ENCODE measurements around the gene PNMA8A.
"Not testable (repeated sequence)": the region's sequence is repeated elsewhere in the genome, so short reads cannot be mapped to it uniquely, and the experiment has no call there.

Gene PNMA8A

DNA sequence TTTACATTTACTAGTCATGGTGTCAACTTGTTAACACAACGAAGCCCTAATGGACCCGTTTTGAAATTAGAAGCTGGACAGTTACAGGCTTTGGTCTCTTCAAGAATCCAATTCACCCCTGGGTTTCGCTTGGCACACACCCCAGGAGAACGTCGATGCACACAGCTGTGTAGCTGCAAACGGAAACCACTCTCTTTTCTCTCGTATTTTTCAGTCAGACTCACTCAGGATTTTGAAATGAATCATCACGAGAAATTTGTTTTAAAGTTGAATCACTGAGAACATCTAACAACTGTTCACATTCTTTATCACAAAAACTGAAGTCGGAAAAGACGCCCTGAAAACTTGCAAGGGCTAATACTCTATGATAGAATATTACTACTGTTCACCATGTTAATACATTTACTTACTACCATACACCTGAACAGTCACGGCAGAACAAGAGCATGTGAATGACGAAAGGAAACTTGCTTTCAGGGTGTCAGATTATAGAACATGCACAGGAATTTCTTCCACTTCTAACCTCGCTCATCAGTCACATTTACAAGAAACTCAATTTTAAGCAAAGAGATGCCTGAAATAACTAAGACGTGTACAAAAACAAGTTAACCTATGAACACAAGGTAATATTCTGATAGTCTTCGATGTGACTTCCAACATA, 4.7 kb downstream of the PNMA8A start:
- DNase-seq (ENCODE audit: low read depth in 2 of 2) = no peak

DNA sequence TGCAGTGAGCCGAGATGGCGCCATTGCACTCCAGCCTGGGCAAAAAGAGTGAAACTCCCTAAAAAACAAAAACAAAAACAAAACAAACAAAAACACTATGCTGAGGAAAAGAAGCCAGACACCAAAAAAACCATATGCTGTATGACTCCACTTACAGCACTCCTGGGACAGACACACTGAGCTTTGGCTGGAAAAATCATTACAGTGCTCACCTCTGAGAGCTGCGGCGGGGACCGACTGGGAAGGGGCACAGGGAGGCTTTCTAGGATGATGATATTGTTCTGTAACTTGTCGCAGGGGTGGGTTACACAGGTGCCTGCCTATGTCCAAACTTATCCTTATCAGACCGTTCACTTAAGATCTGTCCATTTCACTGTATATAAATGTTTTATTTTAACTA, 7.8 kb downstream of the PNMA8A start:
- no peak for DNase-seq (ENCODE audit: low read depth in 2 of 2)

DNA sequence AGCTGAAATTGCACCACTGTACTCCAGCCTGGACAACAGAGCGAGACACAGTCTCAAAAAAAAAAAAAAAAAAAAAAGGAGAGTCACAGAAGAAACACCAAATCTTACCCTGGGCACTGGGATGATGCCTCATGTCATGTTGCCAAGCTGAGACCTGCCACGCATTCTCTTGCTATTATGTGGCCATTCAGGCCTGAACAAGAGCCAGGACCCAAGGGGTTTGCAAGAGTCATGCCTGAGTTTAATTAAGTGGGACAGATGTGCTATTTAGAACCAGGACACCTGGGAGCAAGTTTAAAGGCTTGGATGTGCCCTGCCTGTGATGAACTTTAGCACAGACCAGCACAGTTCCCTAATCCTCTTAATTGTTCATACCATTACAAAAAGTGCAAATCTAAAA, 9.8 kb downstream of the PNMA8A start:
- DNase-seq (ENCODE audit: low read depth in 2 of 2) = no peak

DNA sequence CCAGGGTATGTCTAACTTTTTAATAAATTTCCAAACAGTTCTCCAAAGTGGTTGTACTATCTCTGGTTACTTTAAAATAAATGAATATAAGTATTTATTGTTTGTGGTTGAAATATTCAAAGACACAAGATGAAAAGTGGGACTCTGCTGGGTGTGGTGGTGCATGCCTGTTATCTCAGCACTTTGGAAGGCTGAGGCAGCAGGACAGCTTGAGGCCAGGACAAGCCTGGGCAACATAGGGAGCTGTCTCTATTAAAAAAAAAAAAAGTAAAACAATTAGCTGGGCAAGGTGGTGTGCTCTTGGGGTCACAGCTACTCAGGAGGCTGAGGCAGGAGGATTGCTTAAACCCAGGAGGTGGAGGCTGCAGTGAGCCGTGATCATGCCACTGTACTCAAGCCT, 10.4 kb downstream of the PNMA8A start:
- DNase-seq (ENCODE audit: low read depth in 2 of 2) = no peak

DNA sequence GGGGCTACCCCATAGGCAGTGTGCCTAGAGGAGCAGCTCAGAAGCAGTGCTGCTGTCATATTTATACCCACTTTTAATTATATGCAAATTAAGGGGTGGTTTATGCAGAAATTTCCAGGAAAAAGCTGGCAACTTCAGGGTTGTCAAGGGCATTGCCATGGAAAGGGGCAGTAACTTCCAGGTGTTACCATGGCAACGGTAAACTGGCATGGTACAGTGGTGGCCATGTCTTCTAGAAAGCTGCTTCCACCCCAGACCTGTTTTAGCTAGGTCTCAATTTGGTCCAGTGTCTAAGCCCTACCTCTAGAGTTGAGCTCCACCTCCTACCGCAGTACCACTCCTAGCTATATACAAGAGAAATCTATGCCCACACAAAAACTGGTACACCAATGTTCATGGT, 11.3 kb downstream of the PNMA8A start:
- DNase-seq (ENCODE audit: low read depth in 2 of 2) = no peak

DNA sequence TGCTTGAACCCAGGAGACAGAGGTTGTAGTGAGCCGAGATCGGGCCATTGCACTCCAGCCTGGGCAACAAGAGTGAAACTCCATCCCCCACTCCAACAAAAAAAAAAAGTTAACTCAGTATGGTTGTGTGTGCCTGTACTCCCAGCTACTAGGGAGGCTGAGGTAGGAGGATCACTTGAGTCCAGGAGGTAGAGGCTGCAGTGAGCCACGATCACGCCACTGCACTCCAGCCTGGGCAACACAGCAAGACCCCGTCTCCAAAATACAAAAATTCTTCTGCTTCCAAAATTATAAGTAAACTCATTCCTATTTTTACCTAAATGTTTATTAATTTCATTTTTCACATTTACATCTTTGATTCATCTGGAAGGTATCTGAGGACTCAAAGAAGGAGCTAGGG, 14.4 kb downstream of the PNMA8A start:
- DNase-seq (ENCODE audit: low read depth in 2 of 2) = no peak

DNA sequence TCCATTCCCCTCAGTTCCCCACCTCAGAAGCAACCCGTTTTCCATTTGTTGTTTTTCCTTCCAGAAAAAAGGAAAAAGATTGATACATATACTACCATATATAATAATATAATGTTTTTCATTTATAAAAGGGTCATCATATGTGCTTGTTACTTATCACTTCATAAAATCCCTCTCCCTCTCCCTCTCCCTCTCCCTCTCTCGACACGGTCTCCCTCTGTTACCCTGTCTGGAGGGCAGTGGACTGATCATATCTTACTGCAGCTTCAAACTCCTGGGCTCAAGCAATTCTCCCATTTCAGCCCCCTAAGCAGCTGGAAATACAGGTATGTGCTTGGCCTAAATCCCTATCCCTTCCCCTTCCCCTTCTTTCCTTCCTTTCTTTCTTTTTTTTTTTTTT, 17.1 kb downstream of the PNMA8A start:
- DNase-seq (ENCODE audit: low read depth in 2 of 2) = no peak

DNA sequence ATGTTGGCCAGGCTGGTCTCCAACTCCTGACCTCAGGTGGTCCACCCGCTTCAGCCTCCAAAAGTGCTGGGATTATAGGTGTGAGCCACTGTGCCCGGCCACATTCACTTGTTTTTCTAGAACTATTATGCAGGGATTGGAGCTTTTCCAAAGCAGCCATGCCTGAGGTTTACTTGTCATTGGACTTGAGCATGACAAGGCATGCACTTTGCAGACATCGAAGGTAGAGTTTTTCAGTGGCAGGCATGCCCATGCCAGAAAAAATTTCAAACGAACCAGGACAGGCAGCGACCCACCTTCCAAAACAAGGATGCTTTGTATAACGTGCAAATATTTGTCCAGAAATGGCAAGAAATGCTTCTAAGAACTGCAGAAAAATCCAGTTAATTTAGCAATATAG, 17.7 kb downstream of the PNMA8A start:
- DNase-seq (ENCODE audit: low read depth in 2 of 2) = no peak

DNA sequence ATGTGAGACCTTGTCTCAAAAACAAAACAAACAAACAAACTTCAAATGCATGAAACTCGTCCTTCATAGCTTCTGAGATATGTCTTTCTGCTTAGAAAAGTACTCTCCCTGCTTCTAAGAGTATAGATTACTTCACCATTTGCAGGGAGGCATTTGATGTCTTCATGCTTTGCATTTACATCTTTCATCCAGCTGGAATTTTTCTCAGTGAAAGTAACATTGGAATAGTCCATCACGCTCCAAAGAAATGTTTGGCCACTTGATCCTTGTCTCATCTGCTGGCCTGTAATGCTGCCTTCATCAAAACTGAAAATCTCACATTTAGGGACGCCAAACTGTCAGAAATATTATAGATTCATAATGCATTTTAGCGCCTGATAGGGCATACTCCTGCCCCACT, 19.2 kb downstream of the PNMA8A start:
- DNase-seq (ENCODE audit: low read depth in 2 of 2) = no peak

DNA sequence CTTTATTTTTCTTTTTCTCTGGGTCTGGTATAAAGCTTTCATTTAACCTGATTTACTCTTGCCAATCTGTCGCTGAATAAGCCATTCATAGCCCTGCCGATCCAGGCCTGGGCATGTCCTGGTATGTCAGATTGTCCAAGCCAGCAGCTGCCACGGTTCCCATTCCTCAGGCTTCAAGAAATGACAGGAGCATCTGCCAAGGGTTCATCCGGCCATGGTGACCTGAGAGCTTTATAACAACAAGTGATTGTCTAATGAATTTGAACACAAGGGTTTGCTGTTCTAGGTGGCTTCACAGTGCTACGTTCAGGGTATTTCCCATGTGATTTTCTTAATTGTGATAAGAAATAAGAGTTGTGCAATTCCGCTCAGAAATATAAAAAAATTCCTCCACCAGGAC, 20.0 kb downstream of the PNMA8A start:
- no peak for DNase-seq (ENCODE audit: low read depth in 2 of 2)

DNA sequence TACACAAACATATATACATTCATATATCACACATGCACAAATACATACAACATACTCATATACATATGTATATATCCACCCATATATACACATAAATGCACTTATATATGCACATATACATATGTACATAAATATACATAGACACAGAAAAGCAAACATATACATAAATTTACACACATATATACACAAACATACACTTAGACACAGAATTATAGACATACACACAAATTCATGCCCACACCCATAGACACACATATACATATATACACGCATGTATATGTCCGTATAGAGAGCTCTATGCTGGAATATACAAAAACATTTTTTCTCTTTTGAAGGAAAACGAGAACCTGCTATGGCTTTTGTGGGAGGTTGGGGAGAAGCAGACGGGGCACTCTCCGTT, 20.6 kb downstream of the PNMA8A start:
- DNase-seq (ENCODE audit: low read depth in 2 of 2) = no peak

DNA sequence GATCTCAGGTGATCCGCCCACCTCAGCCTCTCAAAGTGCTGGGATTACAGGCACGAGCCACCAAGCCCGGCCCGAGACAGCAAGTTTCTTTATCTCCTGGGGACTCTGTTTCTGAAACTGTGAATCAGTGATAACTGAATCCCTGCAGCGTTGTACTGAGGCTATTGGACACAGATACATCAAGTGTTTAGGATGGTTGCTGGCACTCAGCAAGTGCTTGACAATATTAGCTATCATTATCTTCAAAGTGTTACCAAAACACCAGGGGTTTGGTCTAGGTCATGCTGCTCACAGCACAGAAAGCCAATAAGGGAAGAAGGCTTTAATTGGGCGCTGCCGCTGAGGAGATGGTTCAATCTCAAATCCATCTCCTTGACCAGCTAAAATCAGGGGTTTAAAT, 22.1 kb downstream of the PNMA8A start:
- DNase-seq (ENCODE audit: low read depth in 2 of 2) = no peak

DNA sequence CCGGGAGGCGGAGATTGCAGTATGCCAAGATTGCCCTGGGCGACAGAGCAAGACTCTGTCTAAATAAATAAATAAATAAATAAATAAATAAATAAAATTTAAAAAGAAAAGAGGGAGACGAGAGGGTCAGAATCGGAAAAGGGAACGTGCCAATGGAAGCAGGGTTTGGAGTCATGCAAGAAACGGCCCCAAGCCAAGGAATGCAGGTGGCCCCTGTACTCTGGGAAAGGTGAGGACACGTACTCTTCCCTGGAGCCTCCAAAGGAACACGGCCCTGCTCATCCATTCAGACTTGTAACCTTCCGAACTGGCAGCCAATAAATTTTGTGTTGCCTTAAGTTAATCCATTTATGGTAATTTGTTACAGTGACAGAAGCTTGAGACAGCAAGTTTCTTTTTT, 22.8 kb downstream of the PNMA8A start:
- no peak for DNase-seq (ENCODE audit: low read depth in 2 of 2)

DNA sequence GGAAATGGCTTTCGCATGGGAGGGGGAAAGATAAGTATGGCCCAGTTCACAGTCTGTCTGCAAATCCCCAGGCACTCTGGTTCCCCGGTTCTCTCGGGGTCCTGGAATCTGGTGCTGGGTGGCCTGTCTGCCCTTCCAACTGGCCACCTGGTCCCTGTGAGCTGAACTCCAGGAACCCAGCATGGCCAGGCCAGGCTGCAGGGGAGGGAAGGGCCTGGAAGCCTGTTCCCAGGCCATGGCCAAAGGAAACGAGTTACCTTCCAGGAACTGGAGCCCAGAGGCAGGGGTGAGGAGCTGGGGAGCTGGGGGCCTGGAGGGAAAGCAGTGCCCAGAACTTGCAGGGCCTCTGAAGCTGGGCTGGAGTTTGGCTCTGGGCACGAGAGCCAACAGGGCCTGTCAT, 23.5 kb downstream of the PNMA8A start:
- no peak for DNase-seq (ENCODE audit: low read depth in 2 of 2)

DNA sequence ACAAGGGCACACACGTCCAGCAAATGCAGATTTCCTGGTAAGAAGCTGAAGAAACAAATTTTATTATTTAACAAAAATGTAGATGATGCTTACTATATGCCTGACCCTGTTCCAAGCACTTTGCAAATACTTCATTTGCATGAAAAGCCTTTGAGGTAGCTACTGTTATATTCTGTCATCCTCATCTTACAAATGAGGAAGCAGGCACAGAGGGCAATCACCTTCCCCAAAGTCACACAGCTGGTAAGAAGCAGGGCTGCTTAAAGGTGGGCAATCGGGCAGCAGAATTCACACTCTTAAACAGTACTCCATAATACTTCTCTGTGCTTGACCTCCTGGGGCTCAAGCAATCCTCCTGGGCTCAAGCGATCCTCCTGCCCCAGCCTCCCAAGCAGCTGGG, 24.4 kb downstream of the PNMA8A start:
- DNase-seq (ENCODE audit: low read depth in 2 of 2) = no peak

DNA sequence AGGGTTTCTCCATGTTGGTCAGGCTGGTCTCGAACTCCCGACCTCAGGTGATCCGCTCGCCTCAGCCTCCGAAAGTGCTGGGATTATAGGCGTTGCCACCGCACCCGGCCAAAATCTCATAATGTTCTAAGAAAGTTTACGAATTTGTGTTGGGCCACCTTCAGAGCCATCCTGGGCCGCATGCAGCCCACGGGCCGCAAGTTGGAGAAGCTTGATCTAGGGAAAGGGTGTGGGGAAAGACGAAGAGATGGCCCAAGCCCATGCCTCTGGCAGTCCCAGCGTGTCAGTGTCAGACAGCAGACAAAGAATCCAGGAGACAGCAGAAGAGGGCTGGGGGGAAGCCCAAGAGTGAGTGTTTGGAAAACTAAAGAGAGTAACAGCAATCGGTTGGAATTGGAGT, 25.3 kb downstream of the PNMA8A start:
- no peak for DNase-seq (ENCODE audit: low read depth in 2 of 2)

DNA sequence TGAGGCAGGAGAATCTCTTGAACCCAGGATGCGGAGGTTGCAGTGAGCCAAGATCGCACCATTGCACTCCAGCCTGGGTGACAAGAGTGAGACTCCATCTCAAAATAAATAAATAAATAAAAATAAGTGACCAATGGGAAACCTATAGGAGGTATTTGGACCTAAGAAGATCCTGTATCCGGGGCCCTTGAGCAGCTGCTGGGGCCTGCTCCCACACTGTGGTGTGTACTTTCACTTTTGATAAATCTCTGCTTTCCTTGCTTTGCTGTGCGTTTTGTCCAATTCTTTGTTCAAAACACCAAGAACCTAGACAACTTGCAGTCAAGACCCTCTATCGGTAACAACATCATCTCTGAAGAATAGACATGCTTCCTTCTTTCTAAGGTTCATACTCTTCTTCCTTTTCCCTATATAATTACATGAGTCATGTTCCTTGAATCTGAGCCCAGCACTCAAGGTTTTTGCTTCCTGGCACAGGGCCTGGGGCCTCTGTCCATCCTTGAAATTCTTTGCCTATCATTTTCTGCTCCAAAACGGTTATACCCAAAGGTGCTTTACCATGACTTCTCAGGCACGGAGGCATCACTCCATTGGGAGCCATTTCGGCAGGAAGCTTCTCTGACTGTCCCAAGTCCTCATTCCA, 28.4 kb downstream of the PNMA8A start:
- DNase-seq (ENCODE audit: low read depth in 2 of 2) = no peak

DNA sequence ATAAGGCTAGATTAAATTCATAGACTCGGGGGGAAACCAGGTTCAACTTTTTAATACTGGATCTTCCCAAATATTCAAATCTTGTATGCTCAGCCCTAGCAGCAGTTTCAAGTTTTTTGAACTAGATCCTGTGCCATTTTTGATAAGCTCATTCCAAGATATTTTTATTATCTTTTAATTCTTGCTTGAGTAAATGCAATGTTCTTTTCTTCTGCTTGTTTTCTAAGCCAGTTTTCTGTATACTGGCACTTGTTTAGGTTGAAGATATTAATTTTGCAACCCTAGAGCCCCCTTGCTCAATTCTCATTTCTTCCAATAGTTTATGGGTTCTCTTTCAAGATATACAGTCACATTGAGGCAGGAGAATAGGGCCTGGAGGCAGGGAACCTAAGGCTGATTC, 29.5 kb downstream of the PNMA8A start:
- no peak for DNase-seq (ENCODE audit: low read depth in 2 of 2)

DNA sequence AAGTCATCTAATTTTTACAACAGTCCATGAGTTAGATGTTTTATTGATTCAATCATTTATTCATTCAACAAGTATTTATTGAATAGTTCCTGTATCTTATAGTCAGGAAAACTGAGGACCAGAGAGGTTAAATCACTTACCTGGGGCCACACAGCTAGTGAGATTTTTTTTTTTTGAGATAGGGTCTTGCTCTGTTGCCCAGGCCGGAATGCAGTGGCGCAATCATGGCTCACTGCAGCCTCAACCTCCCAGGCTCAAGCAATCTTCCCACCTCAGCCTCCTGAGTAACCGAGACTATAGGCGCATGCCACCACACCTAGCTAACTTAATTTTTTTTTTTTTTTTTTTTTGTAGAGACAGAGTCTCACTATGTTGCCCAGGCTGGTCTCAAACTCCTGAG, 35.7 kb downstream of the PNMA8A start:
- DNase-seq (ENCODE audit: low read depth in 2 of 2) = not testable (repeated sequence)

DNA sequence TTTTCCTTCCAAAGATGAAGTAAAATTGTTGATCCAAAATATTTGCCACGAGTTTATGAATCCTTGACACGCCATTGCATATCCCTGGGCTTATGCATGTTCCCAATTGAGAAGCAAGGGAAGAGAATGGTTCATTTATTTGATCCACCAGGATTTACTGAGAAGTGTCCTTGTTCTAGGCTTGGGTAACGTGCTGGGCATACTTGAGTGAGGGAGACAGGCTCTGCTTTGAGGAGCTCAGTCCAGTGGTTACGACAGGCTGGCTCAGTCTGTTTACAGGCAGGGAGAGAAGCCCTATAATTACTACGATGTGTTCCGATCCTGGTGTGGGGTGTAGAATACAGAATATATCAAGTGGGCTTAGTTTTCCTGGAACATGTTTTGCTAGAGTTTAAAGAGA, 36.4 kb downstream of the PNMA8A start:
- DNase-seq (ENCODE audit: low read depth in 2 of 2) = no peak

DNA sequence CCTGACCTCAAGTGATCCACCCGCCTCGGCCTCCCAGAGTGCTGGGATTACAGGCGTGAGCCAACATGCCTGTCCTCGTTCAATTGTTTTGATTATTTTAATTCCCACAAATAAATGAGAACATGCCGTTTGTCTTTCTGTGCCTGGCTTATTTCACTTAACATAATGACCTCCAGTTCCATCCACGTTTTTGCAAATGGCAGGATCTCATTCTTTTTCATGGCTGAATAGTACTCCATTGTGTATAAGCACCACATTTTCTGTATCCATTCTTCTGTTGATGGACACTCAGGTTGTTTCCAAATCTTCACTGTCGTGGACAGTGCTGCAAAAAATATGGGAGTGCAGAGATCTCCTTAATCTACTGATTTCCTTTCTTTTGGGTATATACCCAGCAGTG, 37.9 kb downstream of the PNMA8A start:
- not testable (repeated sequence) for DNase-seq (ENCODE audit: low read depth in 2 of 2)

DNA sequence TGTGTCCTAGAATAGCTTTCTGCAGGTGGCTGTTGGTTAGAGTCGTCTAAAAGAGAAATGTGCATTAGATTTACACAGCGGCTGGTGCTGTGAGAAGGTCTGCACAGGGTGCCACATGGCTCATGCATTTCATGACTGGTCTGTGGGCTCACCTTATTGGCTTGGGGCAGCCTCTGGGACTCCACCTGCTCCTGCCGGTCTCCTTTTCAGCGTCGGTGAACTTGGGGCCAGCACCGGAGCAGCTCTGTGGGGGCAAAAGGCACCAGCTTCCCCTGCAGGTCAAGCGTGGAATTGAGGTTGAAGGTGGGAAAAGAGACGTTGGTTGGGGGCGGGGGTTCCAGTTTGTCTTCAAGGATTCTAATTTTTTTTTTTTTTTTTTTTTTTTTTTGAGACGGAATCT, 39.5 kb downstream of the PNMA8A start:
- DNase-seq (ENCODE audit: low read depth in 2 of 2) = no peak

DNA sequence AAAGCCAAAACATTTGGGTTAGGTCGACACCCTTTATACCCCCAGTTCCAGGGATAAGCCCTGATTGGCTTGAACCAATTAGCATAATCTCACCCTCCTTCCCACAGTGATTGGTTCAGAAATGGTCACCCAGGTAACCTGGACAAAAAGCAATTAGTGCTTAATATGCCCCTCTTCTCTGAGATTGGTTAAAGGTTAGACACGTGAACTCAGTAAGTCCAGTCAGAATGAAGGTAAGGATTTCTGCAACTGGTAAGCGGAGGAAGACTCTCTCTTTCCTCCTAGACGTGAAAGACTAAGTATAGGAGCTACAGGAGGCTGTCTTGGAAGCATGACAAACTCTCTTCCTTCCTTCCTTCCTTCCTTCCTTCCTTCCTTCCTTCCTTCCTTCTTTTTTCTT, 41.4 kb downstream of the PNMA8A start:
- no peak for DNase-seq (ENCODE audit: low read depth in 2 of 2)
